Skin of body (tissue), 2 donors: ENCODE measurements around the gene EPB41L1. TPM values are rescaled to one million over a fixed set of nuclear protein-coding genes. Genes with fewer than 3 reads are reported as not detected.

ENCODE experiments used
- DNase-seq: peaks from one replicate; lab custom pipeline; 2025; lab: John Stamatoyannopoulos, UW
- total RNA-seq: library from RNA; depleted of rRNA; stranded (reverse); fragments of >200 nt; gene quantifications from one replicate; pipeline ENCODE4 v1.2.3, GENCODE V29; 2014

The EPB41L1 gene
- 18.1 TPM for total RNA-seq

DNA sequence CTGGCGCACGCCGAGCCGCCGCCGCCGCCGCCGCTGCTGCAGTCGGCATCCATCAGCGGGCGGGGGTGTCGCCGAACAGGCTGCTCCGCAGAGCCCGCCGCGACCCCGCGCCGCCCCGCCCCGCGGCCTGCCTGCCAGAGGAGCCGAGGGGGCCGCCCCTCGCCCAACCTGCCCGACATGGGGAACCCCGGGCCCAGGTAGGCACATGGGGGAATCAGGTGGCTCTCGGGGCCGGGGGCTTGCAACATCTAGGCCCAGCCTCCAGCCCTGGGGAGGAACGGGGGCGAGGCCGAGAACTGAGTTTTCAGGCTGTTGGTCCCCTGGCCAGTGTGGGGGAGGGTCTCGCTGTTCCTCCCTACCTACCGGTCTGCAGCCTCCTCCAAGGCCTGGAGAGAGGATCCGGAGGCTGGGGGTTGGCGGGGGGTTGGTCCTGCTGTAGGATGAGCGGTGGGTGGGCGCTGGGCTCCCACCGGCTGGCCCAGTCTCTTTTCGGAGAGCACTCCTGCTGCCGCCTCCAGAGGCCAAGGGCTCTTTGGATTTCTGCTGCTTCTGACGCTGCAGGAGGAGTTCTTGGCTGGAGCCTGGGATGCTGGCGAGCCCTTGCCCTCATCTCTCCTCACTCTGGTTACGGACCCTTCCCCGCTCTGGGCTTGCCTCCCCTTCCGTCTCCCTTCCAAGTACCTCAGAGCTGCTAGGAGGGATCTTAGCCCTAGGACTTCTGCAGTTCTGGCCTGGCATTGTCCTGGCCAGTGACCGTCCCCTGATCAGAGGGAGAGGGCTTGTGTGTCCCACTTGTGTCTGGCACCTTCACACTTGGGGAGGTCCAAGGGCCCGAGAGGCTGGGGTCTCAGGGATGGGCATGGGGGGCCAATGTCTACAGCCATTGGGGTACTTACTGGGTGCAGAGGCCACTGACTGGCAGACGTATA lies at the start of gene EPB41L1:
Gene EPB41L1 (plus strand): TSS at position 41 of the 929 bp plus-strand sequence. CDS start 19,038 bp downstream, outside the sequence.
- peak; percentile 10 for DNase-seq

- no peak for DNase-seq
Measured at GRCh38 chr20:36104856-36105255, 49.7 kb upstream of the EPB41L1 start.

DNA sequence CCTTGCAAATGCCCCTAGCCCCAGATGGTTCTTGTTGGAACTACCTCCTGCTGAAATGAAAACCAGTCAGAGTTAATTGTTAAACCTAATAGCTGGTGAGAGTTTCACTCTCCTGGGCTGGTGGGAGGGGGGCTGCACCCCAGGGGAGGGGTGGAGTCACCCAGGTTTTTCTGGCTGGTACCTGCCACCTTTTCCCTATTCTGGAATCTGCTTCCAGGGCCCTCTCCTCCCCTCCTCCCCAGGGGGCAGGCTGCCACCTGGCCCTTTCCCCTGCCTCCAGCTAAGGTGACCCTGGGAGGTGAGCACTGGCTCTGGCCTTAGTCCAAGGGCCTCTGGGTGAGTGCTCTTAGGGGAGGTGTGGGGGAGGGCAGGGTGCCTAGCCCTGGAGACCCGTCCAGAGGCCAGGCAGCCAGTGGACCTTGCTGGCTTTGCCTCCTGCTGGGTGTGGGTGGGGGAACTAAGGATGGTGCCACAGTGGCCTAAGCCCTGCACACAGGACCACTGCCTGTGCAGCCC lies 48.8 kb upstream of the EPB41L1 start:
- DNase-seq, result no peak

DNA sequence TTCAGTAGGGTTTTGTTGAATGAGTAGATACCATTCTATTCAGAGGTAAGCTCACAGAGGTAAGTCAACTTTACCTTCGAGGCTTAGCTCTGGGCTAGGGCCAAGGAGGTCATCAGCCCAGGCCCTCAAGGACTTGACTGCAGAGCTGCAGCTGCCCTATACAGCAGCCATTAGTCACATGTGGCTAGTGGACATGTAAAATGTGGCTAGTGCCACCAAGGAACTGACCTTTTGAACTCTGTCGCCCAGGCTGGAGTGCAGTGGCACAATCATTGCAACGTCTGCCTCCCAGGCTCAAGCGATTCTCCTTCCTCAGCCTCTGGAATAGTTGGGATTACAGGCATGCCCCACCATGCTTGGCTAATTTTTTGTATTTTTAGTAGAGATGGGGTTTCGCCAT lies 47.9 kb upstream of the EPB41L1 start:
- DNase-seq, result no peak

DNA sequence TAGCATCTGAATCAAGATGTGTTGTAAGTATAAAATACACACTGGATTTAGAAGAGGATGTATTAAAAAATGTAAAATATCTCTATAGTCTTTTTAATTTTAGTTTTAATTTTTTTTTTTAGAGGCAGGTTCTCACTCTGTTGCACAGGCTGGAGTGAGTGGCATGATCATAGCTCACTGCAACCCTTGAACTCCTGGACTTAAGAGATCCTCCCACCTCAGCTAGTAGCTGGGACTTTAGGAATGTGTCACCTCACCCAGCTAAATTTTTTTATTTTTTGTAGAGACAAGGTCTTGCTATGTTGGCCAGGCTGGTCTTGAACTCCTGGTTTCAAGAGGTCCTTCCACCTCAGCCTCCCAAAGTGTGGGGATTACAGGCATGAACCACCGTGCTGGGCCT lies 46.7 kb upstream of the EPB41L1 start:
- no peak for DNase-seq

DNA sequence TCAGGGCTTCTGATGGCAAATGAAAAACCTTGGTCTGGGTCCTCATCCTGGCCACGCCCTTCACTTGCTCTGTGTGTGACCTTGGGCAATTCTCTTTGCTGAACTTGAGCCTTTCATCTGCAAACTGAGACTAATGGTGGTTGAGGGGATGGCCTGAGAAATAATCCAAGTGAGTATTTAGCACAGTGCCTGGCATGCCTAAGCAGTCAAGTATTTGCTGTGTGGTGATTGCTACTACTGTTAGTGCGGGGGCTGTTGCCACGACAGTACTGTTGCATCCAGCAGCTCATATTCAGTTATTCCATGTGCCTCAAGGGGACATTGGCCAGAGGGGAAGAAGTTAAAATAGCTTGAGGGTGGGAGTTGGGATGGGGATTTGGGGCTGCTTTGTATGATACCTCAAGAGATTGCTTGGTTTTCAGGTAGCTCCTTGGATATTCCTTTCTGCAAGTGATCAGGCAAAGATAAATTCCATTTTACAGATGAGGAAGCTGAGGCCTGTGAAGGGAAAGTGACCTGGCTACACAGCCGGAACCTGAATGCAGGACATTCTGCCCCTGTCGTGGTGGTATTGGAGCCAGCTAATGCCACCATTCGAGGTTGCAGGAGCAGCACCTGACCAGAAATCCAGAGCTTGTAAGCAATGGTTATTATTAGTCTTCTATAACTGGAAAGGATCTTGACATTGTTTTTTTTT lies 45.1 kb upstream of the EPB41L1 start:
- no peak for DNase-seq

DNA sequence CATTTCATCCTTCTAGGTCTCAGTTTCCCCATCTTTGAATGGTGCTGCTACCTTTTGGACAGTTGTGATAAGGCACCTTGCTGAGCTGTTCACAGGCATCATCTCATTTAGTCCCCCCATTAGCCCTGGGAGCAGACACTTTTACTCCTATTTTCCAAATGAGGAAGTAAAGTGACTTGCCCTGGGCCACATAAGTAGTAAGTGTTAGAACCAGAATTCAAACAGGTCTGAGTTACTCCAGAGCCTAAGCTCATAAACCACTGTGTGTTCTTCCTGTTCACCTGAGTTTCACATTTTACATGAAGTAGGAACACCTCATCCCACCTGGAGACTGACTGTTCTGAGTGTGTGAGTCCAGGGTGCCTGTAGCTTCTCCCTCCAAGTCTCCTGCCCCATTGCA lies 43.5 kb upstream of the EPB41L1 start:
- no peak for DNase-seq

GRCh38 chr20:36112112-36112511 lies 42.4 kb upstream of the EPB41L1 start:
- DNase-seq, result no peak

DNA sequence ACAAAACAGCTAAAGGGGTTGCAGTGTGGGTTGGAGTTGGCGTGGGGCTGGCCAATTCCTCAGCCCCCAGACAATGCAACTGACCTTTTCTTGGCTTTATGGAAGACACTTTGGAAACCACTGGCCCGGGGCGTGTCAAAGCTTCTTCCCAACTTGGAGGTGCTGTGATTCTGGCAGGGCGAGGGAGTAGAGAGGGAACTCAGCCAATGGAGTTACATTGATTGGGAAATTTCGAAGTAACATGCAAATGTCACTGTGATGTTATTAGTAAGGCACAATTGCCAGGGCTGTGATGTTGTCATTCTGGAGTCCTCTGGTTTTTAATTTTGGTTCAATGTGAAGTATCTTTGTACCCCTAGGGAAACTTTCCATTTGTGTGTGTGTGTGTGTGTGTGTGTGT lies 41.5 kb upstream of the EPB41L1 start:
- DNase-seq, result no peak

- no peak for DNase-seq
Measured at GRCh38 chr20:36113566-36114250, 40.8 kb upstream of the EPB41L1 start.

DNA sequence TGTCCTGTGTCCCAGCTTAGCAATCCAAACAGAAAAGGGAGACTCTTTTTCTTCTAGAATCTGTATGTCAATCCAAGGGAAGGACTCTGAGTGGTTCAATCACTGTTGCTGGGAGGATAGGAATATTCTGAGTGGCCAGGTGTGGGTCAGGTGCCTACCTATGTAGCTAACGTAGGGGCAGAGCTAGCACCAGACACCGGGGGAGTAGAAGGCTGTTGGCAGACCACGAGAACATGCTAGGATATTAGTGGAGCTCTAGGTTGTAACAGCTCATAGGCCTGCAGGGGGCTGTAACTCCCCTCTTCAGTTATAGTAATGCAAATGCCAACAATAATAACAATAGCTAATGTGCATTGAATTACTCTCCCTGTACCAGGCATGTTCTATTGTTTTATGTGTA lies 39.8 kb upstream of the EPB41L1 start:
- no peak for DNase-seq

DNA sequence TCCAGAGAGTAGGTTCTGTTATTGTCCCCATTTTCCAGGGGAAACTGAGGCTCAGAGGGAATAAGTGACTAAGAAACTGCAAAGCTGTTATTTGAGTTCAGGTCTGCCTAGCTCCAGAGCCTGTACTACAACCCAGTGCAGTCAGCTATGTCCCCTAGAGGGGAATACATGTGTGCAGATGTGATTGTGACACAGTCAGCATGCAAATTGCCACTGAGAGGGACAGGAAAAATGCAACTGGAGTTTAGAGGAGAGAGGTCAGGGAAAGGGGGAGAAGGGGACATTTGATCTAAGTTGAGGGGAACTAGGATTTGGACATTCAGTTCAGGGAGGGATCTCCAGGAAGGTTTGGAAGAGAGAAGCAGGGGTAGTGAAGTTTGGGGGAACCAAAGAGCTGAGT lies 38.6 kb upstream of the EPB41L1 start:
- DNase-seq, result no peak

DNA sequence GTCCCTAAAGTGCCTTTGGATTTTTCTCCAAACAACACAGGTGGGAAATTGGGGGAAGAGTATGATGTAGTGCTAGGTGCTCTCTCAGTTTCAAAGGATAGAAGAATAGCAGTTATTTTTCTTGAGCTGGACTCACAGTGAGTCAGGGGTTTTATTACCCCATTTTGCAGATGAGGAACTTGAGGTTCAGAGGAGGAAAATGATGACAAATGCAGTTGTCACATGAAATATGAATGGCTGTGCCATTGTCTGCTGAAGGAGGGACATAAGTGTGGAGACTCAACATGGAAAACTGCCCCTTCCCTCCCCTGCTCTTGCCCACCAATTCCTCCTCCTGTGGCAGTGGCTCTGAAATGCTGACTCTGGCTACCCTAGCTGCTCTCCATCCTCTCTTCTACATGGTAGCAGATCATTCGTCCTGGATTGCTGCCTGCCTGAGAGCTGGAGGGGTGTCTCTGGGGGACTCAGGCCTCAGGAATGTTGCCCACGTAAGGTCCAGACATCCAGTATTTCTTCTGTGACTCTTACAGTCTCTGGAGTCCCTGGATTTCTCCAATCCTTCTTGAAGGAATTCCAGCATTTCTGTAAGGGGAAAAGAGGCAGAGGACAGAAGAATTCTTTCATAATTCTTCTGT lies 37.6 kb upstream of the EPB41L1 start:
- DNase-seq, result no peak

- DNase-seq, result no peak
Measured at GRCh38 chr20:36117638-36118037, 36.9 kb upstream of the EPB41L1 start.

GRCh38 chr20:36118371-36118770 lies 36.2 kb upstream of the EPB41L1 start:
- DNase-seq, result no peak

GRCh38 chr20:36119537-36119936 lies 35.0 kb upstream of the EPB41L1 start:
- no peak for DNase-seq

GRCh38 chr20:36120241-36120640 lies 34.3 kb upstream of the EPB41L1 start:
- no peak for DNase-seq

DNA sequence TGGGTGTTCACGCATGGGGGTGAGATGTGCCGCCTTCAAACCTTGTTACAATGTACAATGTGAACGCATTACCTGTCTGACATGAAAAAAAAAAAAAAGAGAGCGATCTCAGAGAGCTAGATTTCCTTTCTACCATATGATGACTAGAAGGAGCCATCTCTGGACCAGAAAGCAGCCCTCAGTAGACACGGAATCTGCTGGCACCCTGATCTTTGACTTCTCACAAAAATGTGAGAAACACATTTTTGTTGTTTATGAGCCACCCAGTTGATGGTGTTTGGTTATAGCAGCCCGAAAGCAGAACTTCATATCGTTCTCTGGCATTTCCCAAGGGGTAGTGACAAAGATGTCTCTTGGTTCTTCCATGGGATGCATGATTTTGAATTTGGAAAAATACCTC lies 33.5 kb upstream of the EPB41L1 start:
- no peak for DNase-seq

GRCh38 chr20:36121981-36122930 lies 32.3 kb upstream of the EPB41L1 start:
- no peak for DNase-seq

- DNase-seq, result no peak
Measured at GRCh38 chr20:36122931-36123288, 31.6 kb upstream of the EPB41L1 start.
